22Rv1 (cell line): Measurements from ENCODE around the gene CTTN.
A peak's percentile ranks its signal among the peaks of the same experiment; 100 is the strongest.

ENCODE experiments used
- H3K27ac ChIP-seq: fragments of 450-650 bp; 2 replicates; pipeline ENCODE4 v1.5.1; 2017
- CTCF ChIP-seq: fragments of 450-650 bp; IDR thresholded peaks from 2 replicates; pipeline ENCODE4 v1.5.1; 2017; ENCODE audit warnings: mild to moderate bottlenecking
- ZFX ChIP-seq: fragments of 450-650 bp; IDR thresholded peaks from 2 replicates; pipeline ENCODE4 v1.6.1; 2017; ENCODE audit warnings: antibody characterized with exemption, borderline replicate concordance

The CTTN gene

DNA sequence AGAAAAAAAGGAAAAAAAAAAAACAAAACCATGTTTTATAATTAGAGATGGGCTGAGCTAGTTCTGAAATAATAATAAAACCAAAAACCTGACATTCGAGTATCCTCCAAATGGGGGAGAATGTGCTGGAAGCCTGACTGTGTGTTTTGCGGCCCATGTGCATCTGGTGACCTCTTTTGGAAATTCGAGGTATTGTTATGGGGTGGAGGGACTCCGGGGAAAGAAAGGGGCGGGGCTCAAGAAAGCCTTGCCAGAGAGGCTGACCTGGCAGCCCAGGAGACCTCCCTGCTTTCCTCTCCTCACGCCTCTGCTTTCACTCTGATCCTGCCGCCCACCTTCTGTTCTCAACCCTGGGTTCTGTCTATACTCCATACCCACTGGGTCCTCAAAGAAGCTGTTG, 72.9 kb downstream of the CTTN start:
- TF ChIP-seq ZFX (no peak), CTCF (peak; percentile 24)
- H3K27ac ChIP-seq, result no peak overlapping the region

DNA sequence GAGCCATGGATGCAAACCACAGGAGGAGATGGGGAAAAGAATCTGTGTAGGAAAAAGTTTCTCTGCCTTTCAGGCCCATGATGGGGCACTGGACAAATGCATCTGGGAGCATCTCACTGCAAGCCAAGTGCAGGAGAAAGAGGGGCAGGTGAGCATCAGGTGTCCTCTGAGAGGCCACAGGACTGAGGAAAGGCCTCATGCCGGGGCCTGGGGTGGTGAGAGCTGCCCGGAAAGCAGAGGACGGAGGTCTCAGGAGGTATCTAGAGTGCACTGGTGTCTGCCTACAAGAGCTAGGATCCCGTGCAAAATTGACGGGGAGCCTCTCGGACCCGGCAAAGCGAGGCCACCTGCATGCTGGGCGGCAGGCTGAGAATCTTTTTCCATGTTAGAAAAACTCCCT, 73.9 kb downstream of the CTTN start:
- no peak overlapping the region for H3K27ac ChIP-seq
- TF ChIP-seq ZFX (no peak), CTCF (no peak)

- no peak overlapping the region for H3K27ac ChIP-seq
- TF ChIP-seq CTCF (no peak), ZFX (no peak)
Observed at GRCh38 chr11:70473186-70473872, 75.0 kb downstream of the CTTN start.

DNA sequence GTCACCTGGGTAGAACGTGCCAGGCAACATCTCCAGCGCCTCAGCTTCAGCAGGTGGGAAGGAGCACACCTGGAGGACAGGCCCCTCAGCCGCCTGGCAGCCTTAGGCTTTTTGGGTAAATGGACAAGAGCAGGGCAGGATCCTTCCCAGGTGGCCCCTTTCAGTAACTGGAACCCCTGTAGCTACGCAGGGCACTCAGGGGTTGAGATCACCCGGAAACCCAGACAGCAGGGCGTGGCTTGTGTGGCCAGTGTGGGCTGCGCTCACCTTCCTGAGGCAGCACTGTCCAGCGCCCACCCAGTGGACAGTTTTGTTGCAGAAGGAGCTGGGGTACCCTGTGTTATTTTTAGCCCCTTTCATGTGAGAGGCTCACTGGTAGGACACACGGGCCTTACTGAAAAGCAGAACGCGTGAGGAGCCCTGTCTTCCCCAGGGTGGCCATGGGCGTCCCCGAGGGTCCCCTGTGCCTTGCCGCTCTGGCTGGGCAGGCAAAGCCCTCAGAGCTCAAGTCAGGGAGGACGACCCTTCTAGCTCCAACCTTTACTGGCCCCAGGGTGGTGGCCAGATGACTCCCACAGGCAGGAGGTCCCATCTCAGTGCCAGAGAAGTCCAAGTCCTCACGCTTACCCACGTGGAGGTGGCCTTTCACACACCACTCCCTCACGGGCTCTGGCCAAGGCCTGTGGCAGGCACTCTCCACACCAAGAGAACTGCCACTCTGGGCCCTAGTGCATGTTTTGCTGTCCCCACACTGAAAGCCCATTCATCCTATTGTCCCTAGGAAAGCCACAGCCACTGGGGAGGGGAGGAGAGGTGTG, 75.8 kb downstream of the CTTN start:
- no peak for TF ChIP-seq CTCF
- TF ChIP-seq ZFX, result no peak
- no peak overlapping the region for H3K27ac ChIP-seq

GRCh38 chr11:70474710-70475109, 76.4 kb downstream of the CTTN start:
- no peak for TF ChIP-seq CTCF
- TF ChIP-seq ZFX, result no peak
- no peak overlapping the region for H3K27ac ChIP-seq

DNA sequence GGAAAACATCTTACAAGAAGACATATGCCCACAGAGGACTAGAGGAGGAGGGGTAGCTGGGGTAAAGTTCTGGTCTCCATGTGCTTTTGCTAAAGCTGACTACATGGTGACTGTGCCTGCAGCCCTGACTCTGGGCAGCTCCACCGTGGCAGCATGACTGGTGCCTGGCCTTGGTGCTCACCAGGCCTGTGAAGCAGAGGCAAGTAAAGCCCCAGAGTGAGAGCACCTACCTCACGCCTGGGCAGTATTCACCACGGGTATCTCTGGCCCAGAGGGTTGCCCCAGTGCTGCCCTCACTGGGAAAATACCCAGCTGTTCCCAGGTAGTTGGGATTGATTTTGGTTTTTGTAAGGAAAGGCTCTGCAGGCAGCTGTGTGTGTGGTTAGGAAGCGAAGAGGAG, 78.3 kb downstream of the CTTN start:
- no peak overlapping the region for H3K27ac ChIP-seq
- TF ChIP-seq CTCF (no peak), ZFX (no peak)

DNA sequence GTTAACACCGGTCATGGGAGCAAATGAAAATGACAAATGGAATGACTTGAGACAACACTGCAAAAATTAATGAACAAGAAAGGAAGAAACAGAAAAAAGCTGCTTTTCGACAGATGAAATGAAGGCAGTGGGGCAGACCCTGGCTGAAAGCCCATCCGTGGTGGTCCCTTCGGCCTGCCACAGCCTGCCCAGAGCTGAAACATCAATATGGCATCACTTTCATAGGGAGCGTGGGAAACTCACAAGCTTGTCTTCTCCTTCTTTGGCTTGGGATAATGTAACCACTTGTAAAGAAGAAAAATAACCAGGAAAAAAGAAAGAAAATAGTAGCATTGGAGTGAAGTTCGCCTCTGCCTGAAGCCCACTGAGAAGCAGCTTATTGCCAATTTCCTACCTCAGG, 78.8 kb downstream of the CTTN start:
- H3K27ac ChIP-seq, result no peak overlapping the region
- no peak for TF ChIP-seq CTCF
- TF ChIP-seq ZFX, result no peak
